NCI-H128 (cell line): ENCODE results near the gene USP1.

ENCODE experiments used
- DNase-seq: peaks from one replicate; lab custom pipeline; 2025; ENCODE audit not compliant: unreplicated experiment; lab: John Stamatoyannopoulos, UW

The USP1 gene

GRCh38 chr1:62487956-62488355 lies 51.1 kb downstream of the USP1 start:
- DNase-seq = no peak

GRCh38 chr1:62492521-62492920 lies 55.7 kb downstream of the USP1 start:
- no peak for DNase-seq

- DNase-seq = no peak
Observed at GRCh38 chr1:62493656-62494055, 56.8 kb downstream of the USP1 start.

GRCh38 chr1:62494137-62494536 lies 57.3 kb downstream of the USP1 start:
- DNase-seq = no peak

- DNase-seq = no peak
Observed at GRCh38 chr1:62500210-62500609, 63.4 kb downstream of the USP1 start.
